GM19035 (cell line): ENCODE results near the gene ATP11A.

Experiments
- ATAC-seq: cut with Tn5 transposase; IDR thresholded peaks from one replicate; pipeline ENCODE4 v1.9.1; 2021; ENCODE audit not compliant: unreplicated experiment

ATP11A gene

GRCh38 chr13:112689303-112690245 lies at the start of gene ATP11A:
TSS of gene ATP11A (plus strand) at chr13:112690038. CDS start at chr13:112690417, 379 bp downstream.
- peak; percentile 77 for ATAC-seq

- ATAC-seq: no peak
These were observed 48.3 kb upstream of the ATP11A start for GRCh38 chr13:112641456-112642089.

- no peak for ATAC-seq
These were observed 47.8 kb upstream of the ATP11A start for GRCh38 chr13:112642090-112642460.

GRCh38 chr13:112643759-112644459 lies 45.9 kb upstream of the ATP11A start:
- no peak for ATAC-seq

- no peak for ATAC-seq
These were observed 44.4 kb upstream of the ATP11A start for GRCh38 chr13:112645327-112645914.

- no peak for ATAC-seq
These were observed 42.6 kb upstream of the ATP11A start for GRCh38 chr13:112647256-112647655.

GRCh38 chr13:112648101-112648500 lies 41.7 kb upstream of the ATP11A start:
- no peak for ATAC-seq

GRCh38 chr13:112648966-112649690 lies 40.7 kb upstream of the ATP11A start:
- no peak for ATAC-seq

- no peak for ATAC-seq
These were observed 38.5 kb upstream of the ATP11A start for GRCh38 chr13:112651311-112651710.

GRCh38 chr13:112651750-112652511 lies 37.9 kb upstream of the ATP11A start:
- no peak for ATAC-seq

- ATAC-seq: no peak
These were observed 37.2 kb upstream of the ATP11A start for GRCh38 chr13:112652512-112653070.

GRCh38 chr13:112653071-112653470 lies 36.8 kb upstream of the ATP11A start:
- no peak for ATAC-seq

- no peak for ATAC-seq
These were observed 33.9 kb upstream of the ATP11A start for GRCh38 chr13:112655913-112656312.

GRCh38 chr13:112657850-112658445 lies 31.9 kb upstream of the ATP11A start:
- no peak for ATAC-seq

- ATAC-seq: no peak
These were observed 31.0 kb upstream of the ATP11A start for GRCh38 chr13:112658808-112659207.

- no peak for ATAC-seq
These were observed 28.5 kb upstream of the ATP11A start for GRCh38 chr13:112661291-112661690.

GRCh38 chr13:112664501-112665203 lies 25.2 kb upstream of the ATP11A start:
- no peak for ATAC-seq

GRCh38 chr13:112668924-112669323 lies 20.9 kb upstream of the ATP11A start:
- ATAC-seq: no peak
